ENCODE results near the gene PRKACG. TPM values are rescaled to one million over a fixed set of nuclear protein-coding genes. Genes with fewer than 3 reads are reported as not detected.
A peak's percentile ranks its signal among the peaks of the same experiment; 100 is the strongest.

The PRKACG gene
- total RNA-seq, 4 donors from 2014 or later, result not detected

- ATAC-seq (ENCODE audit: low FRiP score), result no peak
- DNase-seq (ENCODE audit: low spot score), result no peak
- TF ChIP-seq, protein P1, sequence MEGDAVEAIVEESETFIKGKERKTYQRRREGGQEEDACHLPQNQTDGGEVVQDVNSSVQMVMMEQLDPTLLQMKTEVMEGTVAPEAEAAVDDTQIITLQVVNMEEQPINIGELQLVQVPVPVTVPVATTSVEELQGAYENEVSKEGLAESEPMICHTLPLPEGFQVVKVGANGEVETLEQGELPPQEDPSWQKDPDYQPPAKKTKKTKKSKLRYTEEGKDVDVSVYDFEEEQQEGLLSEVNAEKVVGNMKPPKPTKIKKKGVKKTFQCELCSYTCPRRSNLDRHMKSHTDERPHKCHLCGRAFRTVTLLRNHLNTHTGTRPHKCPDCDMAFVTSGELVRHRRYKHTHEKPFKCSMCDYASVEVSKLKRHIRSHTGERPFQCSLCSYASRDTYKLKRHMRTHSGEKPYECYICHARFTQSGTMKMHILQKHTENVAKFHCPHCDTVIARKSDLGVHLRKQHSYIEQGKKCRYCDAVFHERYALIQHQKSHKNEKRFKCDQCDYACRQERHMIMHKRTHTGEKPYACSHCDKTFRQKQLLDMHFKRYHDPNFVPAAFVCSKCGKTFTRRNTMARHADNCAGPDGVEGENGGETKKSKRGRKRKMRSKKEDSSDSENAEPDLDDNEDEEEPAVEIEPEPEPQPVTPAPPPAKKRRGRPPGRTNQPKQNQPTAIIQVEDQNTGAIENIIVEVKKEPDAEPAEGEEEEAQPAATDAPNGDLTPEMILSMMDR (IDR thresholded peaks at IDR 0.05), result no peak
Observed at GRCh38 chr9:69027355-69028097, 13.6 kb upstream of the PRKACG start.

- peak; percentile 58 for ATAC-seq (ENCODE audit: low FRiP score)
- no peak for DNase-seq (ENCODE audit: low spot score)
- TF ChIP-seq, protein P1 (IDR thresholded peaks at IDR 0.05), result no peak
Observed at GRCh38 chr9:69023650-69024049, 9.7 kb upstream of the PRKACG start.

DNA sequence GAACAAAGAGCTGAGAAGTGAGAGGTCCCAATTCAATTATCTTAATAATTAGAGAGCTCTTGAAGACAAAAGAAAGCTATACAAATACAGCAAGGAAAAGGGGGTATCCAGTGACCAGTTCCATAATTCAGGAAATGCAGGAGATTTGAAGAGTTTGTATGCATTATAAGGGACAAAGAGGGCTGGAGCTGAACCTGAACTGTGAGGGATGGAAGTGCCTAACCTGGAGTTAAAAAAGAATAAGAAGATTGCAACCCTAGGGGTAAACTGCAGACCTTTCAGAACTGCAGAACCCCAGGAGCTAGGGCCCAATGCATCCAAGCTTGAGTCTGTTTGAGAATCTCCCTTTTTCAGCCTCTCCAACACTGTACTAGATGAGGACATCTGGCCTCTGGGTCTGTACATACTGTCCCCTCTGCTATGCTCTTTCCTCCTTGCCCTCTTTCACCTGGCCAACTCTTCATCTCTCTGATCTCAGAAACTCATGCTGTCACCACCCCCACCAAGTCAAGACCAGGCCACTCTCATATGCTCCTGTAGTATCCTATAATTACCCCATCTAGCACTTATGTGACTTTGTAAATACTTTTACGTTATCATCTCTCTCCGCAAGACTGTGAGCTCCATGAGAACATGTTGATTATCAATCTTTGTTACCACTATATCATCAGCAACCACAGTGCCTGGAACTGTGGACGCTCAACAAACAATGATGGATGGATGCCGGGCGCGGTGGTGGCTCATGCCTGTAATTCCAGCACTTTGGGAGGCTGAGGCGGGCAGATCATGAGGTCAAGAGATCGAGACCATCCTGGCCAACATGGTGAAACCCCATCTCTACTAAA, 6.6 kb upstream of the PRKACG start:
- ATAC-seq (ENCODE audit: low FRiP score), result no peak
- TF ChIP-seq, protein P1 (IDR thresholded peaks at IDR 0.05), result no peak
- no peak for DNase-seq (ENCODE audit: low spot score)

DNA sequence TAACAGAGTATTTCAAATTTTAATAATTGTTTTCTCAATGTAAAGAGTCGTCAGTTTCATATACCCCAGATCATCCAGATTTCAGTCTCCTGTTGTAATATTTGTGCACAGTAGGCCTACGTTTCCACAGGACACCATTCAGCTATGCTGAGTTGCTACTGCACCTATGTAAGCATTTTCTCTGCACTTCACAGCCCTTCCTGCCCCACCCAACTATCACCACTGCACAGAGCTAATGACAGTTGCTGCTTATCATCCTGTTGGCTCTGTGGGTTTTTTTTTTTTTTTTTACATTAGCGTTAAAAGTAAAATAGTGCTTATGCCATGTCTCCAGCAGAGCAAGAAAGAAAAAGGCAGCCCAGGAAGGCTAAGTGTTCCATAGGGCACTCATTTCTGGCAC, 5.9 kb upstream of the PRKACG start:
- ATAC-seq (ENCODE audit: low FRiP score) (no peak), DNase-seq (ENCODE audit: low spot score) (no peak)
- TF ChIP-seq, protein P1 (IDR thresholded peaks at IDR 0.05), result no peak

DNA sequence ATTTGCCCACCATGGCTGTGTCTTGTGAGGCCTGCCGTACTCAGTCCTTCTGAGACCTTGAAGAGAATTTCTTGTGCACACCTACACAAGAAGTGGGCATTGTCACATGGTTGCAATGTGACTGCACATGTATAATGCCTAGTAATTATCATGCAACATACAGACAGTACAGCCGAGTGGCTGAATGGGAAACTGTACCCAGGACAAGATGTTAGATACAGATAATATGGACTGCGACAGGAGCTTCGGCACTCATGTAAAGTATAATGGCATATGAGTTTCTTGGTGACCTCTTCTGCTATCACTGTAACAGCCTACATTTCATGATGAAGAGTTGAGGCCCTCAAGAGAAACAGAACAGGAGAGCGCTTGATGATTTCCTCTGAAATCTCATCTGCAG, 4.8 kb upstream of the PRKACG start:
- ATAC-seq (ENCODE audit: low FRiP score) (no peak), DNase-seq (ENCODE audit: low spot score) (no peak)
- TF ChIP-seq, protein P1 (IDR thresholded peaks at IDR 0.05), result no peak

DNA sequence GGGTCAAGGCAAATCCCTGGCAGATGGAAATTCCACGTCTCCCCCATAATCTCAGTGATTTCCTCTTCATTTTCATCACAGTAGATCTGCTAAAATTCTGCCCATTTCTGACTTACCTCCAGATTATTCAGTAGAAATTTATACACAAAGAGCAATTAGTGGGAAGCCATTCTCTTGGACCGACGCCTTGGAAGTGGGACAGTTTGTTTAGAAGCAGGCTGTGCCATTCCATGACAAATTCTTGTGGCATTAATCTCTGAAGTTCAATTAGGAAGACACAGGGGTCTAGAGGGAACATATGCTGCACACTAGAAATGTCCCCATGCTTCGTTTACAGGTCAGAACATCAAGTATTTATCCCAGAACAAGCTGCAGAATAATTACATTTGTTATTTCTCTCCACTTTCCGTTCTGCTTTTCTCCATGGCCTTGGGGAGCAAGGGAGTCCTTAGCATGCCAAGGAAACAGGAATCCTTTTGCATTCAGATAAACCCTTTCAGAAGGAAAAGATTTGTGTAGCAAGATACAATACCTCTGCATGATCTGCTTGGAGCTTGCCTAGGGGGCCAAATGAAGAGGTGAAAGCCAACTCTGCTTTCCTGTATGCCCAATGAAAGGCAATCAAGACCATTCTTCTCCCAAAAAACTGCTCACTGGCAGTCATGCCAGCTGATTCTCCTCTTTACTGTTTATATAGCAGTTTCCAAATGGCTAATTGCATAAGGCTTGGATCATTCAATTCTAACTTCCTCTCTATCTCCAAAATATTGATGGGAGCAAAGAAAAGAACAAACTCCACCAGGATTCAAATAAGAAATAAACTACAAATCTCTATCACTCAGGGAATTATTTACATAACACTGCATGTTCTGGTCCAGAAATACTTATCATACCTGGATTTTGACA, 2.5 kb upstream of the PRKACG start:
- DNase-seq (ENCODE audit: low spot score), result no peak
- TF ChIP-seq, protein P1 (IDR thresholded peaks at IDR 0.05), result no peak
- ATAC-seq (ENCODE audit: low FRiP score), result no peak
